ENCODE measurements around the gene ESR1. TPM values are rescaled to one million over a fixed set of nuclear protein-coding genes. Genes with fewer than 3 reads are reported as not detected.

Gene ESR1
- total RNA-seq, 4 donors from 2014 or later: 0.83 to 1.8 (median 1.3) TPM

DNA sequence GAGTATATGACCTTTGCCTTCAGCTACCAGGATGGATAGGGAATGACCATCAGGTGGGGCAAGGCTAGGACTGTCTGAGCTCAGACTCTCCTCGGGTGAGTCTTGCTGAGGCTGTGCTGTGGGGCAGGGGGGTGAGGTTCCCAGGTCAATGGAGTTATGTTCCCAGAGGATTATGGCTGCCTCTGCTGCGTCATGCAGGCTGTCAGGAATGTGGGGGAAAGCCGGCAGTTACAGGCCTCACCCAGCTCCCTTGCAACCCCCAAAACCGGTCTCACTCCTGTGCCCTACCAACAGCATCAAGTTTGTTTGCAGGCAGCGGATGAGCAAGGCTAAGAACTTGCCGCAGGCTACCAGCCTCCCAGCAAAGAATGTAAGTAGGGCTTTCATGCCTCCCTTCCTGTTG, 93.5 kb downstream of the ESR1 start:
- no peaks in the 10 kb centered on the region for H3K4me1 ChIP-seq
- no peak for TF ChIP-seq CTCF (IDR thresholded peaks at IDR 0.05)
- no peak for TF ChIP-seq POLR2A (IDR thresholded peaks at IDR 0.05; ENCODE audit: low read depth)
- no peak overlapping the region for H3K27ac ChIP-seq (replicated peaks in 1 of 4)
- intact Hi-C loops (cut with DNase I): no loop called here
- no peak overlapping the region for H3K4me3 ChIP-seq
- H3K36me3 ChIP-seq: no peaks in the 10 kb centered on the region
- no peak for DNase-seq (ENCODE audit: extremely low spot score)
- no peaks in the 10 kb centered on the region for H3K27me3 ChIP-seq
- no CpG with 5 or more reads among the region's 6 CpGs for WGBS
- H3K9me3 ChIP-seq: peaks cover 0 to 5% (median 0%) of the 10 kb centered on the region in 4 donors

GRCh38 chr6:151904631-151905030, 97.1 kb downstream of the ESR1 start:
- no peaks in the 10 kb centered on the region for H3K36me3 ChIP-seq

GRCh38 chr6:151905072-151905471, 97.6 kb downstream of the ESR1 start:
- 91% methylated on average over 3 of the region's 3 CpGs for WGBS
- H3K4me1 ChIP-seq: no peaks in the 10 kb centered on the region
- no peak for DNase-seq (ENCODE audit: extremely low spot score)
- TF ChIP-seq CTCF (IDR thresholded peaks at IDR 0.05) (no peak), POLR2A (IDR thresholded peaks at IDR 0.05; ENCODE audit: low read depth) (no peak), POLR2AphosphoS5 (IDR thresholded peaks at IDR 0.05) (no peak), EP300 (IDR thresholded peaks at IDR 0.05) (no peak)
- H3K9me3 ChIP-seq: no peaks in the 10 kb centered on the region
- intact Hi-C loops (cut with DNase I): no loop called here
- H3K27ac ChIP-seq (replicated peaks in 1 of 4): no peak overlapping the region
- H3K4me3 ChIP-seq: no peak overlapping the region
- H3K36me3 ChIP-seq: no peaks in the 10 kb centered on the region
- H3K27me3 ChIP-seq: no peaks in the 10 kb centered on the region

More at GRCh38 chr6:151904631-151905030, 97.1 kb downstream of the ESR1 start:
- TF ChIP-seq CTCF (IDR thresholded peaks at IDR 0.05) (no peak), POLR2A (IDR thresholded peaks at IDR 0.05; ENCODE audit: low read depth) (no peak), EP300 (IDR thresholded peaks at IDR 0.05) (no peak), POLR2AphosphoS5 (IDR thresholded peaks at IDR 0.05) (no peak)
- intact Hi-C loops (cut with DNase I): no loop called here
- H3K9me3 ChIP-seq: no peaks in the 10 kb centered on the region
- no peak for DNase-seq (ENCODE audit: extremely low spot score)
- no peak overlapping the region for H3K27ac ChIP-seq (replicated peaks in 1 of 4)
- no peaks in the 10 kb centered on the region for H3K4me1 ChIP-seq
- no peak overlapping the region for H3K4me3 ChIP-seq
- no peaks in the 10 kb centered on the region for H3K27me3 ChIP-seq
- WGBS: 73% methylated on average over 4 of the region's 4 CpGs

GRCh38 chr6:151905854-151906253, 98.4 kb downstream of the ESR1 start:
- 89% methylated on average over 4 of the region's 4 CpGs for WGBS
- Histone ChIP-seq H3K4me1 (no peaks in the 10 kb centered on the region), H3K36me3 (no peaks in the 10 kb centered on the region), H3K27me3 (no peaks in the 10 kb centered on the region), H3K27ac (replicated peaks in 1 of 4) (no peak overlapping the region), H3K9me3 (no peaks in the 10 kb centered on the region), H3K4me3 (no peak overlapping the region)
- no peak for DNase-seq (ENCODE audit: extremely low spot score)
- intact Hi-C loops (cut with DNase I): no loop called here
- TF ChIP-seq POLR2AphosphoS5 (IDR thresholded peaks at IDR 0.05) (no peak), CTCF (IDR thresholded peaks at IDR 0.05) (no peak), EP300 (IDR thresholded peaks at IDR 0.05) (no peak), POLR2A (IDR thresholded peaks at IDR 0.05; ENCODE audit: low read depth) (no peak)

DNA sequence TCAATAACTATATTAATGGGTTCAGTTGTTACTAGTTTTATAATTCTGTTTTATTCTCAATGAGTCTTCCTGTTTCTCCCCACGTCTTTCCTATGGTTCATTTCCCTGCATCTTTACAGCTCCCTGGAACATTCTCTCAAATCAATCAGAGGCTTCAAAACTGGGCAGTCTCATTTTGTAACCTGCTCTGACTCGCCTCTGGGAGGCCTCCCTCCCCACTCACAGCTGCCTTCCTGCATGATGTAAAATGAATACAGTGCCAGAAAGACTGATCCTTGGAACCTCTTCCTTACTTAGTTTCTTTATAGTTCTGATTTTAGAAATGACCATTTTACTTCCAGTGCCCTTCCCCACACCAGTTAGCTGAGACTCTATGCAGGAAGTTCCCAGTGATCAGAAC, 103.9 kb downstream of the ESR1 start:
- no peak for TF ChIP-seq EP300 (IDR thresholded peaks at IDR 0.05)
- TF ChIP-seq POLR2AphosphoS5 (IDR thresholded peaks at IDR 0.05): no peak
- no peak for TF ChIP-seq CTCF (IDR thresholded peaks at IDR 0.05)
- TF ChIP-seq POLR2A (IDR thresholded peaks at IDR 0.05; ENCODE audit: low read depth): no peak
- no peak overlapping the region for H3K27ac ChIP-seq (replicated peaks in 1 of 4)
- 46% methylated on average over 2 of the region's 2 CpGs for WGBS
- H3K27me3 ChIP-seq: no peaks in the 10 kb centered on the region
- H3K4me3 ChIP-seq: no peak overlapping the region
- H3K9me3 ChIP-seq: no peaks in the 10 kb centered on the region
- DNase-seq (ENCODE audit: extremely low spot score): no peak
- H3K4me1 ChIP-seq: no peaks in the 10 kb centered on the region
- H3K36me3 ChIP-seq: no peaks in the 10 kb centered on the region
- intact Hi-C loops (cut with DNase I): no loop called here

Data from esophagus muscularis mucosa (tissue), 4 donors.